GM23338 (cell line): ENCODE results near the gene BACH1. TPM values are rescaled to one million over a fixed set of nuclear protein-coding genes. Genes with fewer than 3 reads are reported as not detected.

Experiments used
- ATAC-seq: fragments of 200-7000 bp; cut with Tn5 transposase; 3 replicates; pipeline ENCODE4 v1.9.1; 2020
- DNase-seq: peaks from one replicate; pipeline ENCODE4 v3.0.0-alpha.2; 2015; ENCODE audit warnings: low spot score
- H2AFZ ChIP-seq: fragments of 200-600 bp; sonication (generic); 2 replicates; pipeline ENCODE4 v1.8.0; 2016; ENCODE audit warnings: antibody characterized with exemption, mild to moderate bottlenecking, moderate library complexity
- H3F3A ChIP-seq: fragments of 200-600 bp; sonication (generic); replicated peaks from 2 replicates; pipeline ENCODE4 v1.8.0; 2017; ENCODE audit warnings: antibody characterized with exemption, mixed run types, low read depth
- H3K27ac ChIP-seq: fragments of 200-600 bp; sonication (generic); 2 replicates; pipeline ENCODE4 v1.6.1; 2016; ENCODE audit warnings: low read depth
- H3K27me3 ChIP-seq: fragments of 200-600 bp; sonication (generic); 2 replicates; pipeline ENCODE4 v1.8.0; 2016; ENCODE audit warnings: mild to moderate bottlenecking, mixed run types, moderate library complexity; ENCODE audit not compliant: insufficient read depth
- H3K36me3 ChIP-seq: fragments of 200-600 bp; sonication (generic); 2 replicates; pipeline ENCODE4 v1.8.0; 2016; ENCODE audit warnings: mild to moderate bottlenecking; ENCODE audit not compliant: insufficient read depth
- H3K4me1 ChIP-seq: fragments of 200-600 bp; sonication (generic); 2 replicates; pipeline ENCODE4 v1.8.0; 2016; ENCODE audit warnings: mild to moderate bottlenecking, moderate library complexity; ENCODE audit not compliant: insufficient read depth
- H3K4me2 ChIP-seq: fragments of 200-600 bp; sonication (generic); 2 replicates; pipeline ENCODE4 v1.7.1; 2017; ENCODE audit warnings: mixed run types
- H3K4me3 ChIP-seq: fragments of 200-600 bp; sonication (generic); 2 replicates; pipeline ENCODE4 v1.6.1; 2016; ENCODE audit warnings: mixed run types
- H3K79me2 ChIP-seq: fragments of 200-600 bp; sonication (generic); replicated peaks from 2 replicates; pipeline ENCODE4 v1.8.0; 2017; ENCODE audit warnings: mild to moderate bottlenecking; ENCODE audit not compliant: insufficient read depth
- H3K9me2 ChIP-seq: fragments of 200-600 bp; sonication (generic); 2 replicates; pipeline ENCODE4 v1.8.0; 2017; ENCODE audit not compliant: insufficient read depth
- H4K20me1 ChIP-seq: fragments of 200-600 bp; sonication (generic); replicated peaks from 2 replicates; pipeline ENCODE4 v1.8.0; 2017; ENCODE audit warnings: mild to moderate bottlenecking; ENCODE audit not compliant: insufficient read depth
- H3K27ac Mint-ChIP-seq: 2 replicates; pipeline ENCODE4 v1.8.0; 2020; ENCODE audit warnings: inconsistent platforms, mild to moderate bottlenecking, moderate library complexity, mixed read lengths
- H3K27me3 Mint-ChIP-seq: 3 replicates; pipeline ENCODE4 v1.8.0; 2022; ENCODE audit warnings: low read depth, mild to moderate bottlenecking, moderate library complexity, mixed read lengths, inconsistent platforms; ENCODE audit not compliant: insufficient read depth, poor library complexity
- H3K36me3 Mint-ChIP-seq: 3 replicates; pipeline ENCODE4 v1.8.0; 2021; ENCODE audit warnings: low read depth, mild to moderate bottlenecking, inconsistent platforms, moderate library complexity, mixed read lengths
- H3K4me1 Mint-ChIP-seq: 3 replicates; pipeline ENCODE4 v1.8.0; 2020; ENCODE audit warnings: mild to moderate bottlenecking, inconsistent platforms, mixed read lengths
- H3K4me3 Mint-ChIP-seq: 3 replicates; pipeline ENCODE4 v1.8.0; 2021; ENCODE audit warnings: moderate library complexity, mild to moderate bottlenecking, inconsistent platforms, mixed read lengths
- H3K9me3 Mint-ChIP-seq: 3 replicates; pipeline ENCODE4 v1.8.0; 2020; ENCODE audit warnings: moderate library complexity, mild to moderate bottlenecking, inconsistent platforms, mixed read lengths
- CREB1 ChIP-seq: fragments of 250-450 bp; sonication (Bioruptor Pico); IDR thresholded peaks from 2 replicates; pipeline ENCODE4 v1.5.0; 2020; ENCODE audit warnings: low read depth, mild to moderate bottlenecking, moderate library complexity
- CTCF ChIP-seq, 2 experiments: fragments of 200-600 bp in 1 of 2; sonication (generic) in 1 of 2; conservative IDR thresholded peaks; 2 replicates each; pipeline versions ENCODE4 v1.5.1 to v1.6.1; 2016 to 2017; ENCODE audit warnings: antibody characterized with exemption in 2 of 2, low read depth in 2 of 2, mild to moderate bottlenecking in 2 of 2, moderate library complexity in 1 of 2
- EZH2 ChIP-seq: fragments of 200-600 bp; sonication (generic); IDR thresholded peaks from one replicate; pipeline ENCODE4 v1.8.0; 2017; ENCODE audit warnings: antibody characterized with exemption, mild to moderate bottlenecking, low read depth; ENCODE audit not compliant: unreplicated experiment
- EZH2phosphoT487 ChIP-seq: fragments of 200-600 bp; sonication (generic); IDR thresholded peaks from one replicate; pipeline ENCODE4 v1.8.1; 2018; ENCODE audit warnings: antibody characterized with exemption; ENCODE audit not compliant: unreplicated experiment
- JUNB ChIP-seq: IDR thresholded peaks from one replicate; pipeline ENCODE4 v1.6.1; 2016; ENCODE audit warnings: antibody characterized with exemption; ENCODE audit not compliant: unreplicated experiment
- NANOG ChIP-seq: IDR thresholded peaks from 2 replicates; pipeline ENCODE4 v1.6.1; 2016; ENCODE audit warnings: antibody characterized with exemption, borderline replicate concordance
- REST ChIP-seq: IDR thresholded peaks from one replicate; pipeline ENCODE4 v1.6.1; 2018; ENCODE audit warnings: antibody characterized with exemption; ENCODE audit not compliant: unreplicated experiment
- STAT1 ChIP-seq: IDR thresholded peaks from one replicate; pipeline ENCODE4 v1.6.1; 2016; ENCODE audit warnings: antibody characterized with exemption; ENCODE audit not compliant: unreplicated experiment
- ZNF114 ChIP-seq: fragments of 250-450 bp; sonication (Bioruptor Pico); IDR thresholded peaks from 2 replicates; pipeline ENCODE4 v1.5.0; 2020; ENCODE audit warnings: mild to moderate bottlenecking, moderate library complexity
- ZNF331 ChIP-seq: fragments of 250-450 bp; sonication (Bioruptor Pico); IDR thresholded peaks from 2 replicates; pipeline ENCODE4 v1.5.0; 2020; ENCODE audit warnings: low read depth, mild to moderate bottlenecking, moderate library complexity
- ZNF462 ChIP-seq: fragments of 250-450 bp; sonication (Bioruptor Pico); IDR thresholded peaks from 2 replicates; pipeline ENCODE4 v1.5.0; 2020; ENCODE audit warnings: mild to moderate bottlenecking, moderate library complexity
- polyA plus RNA-seq: library from polyadenylated mRNA; unstranded; fragments of >200 nt; fragmentation: Nextera tagmentation; extraction: Ambion mirVana; gene quantifications from 2 replicates; pipeline ENCODE4 v1.2.1, GENCODE V29; 2016
- total RNA-seq: library from RNA; depleted of rRNA; stranded (reverse); fragments of >200 nt; shearing (Covaris generic); gene quantifications from 2 replicates; pipeline ENCODE4 v1.2.3, GENCODE V29; 2014

The BACH1 gene
- total and polyA plus RNA-seq, 2 experiments from 2014 or later, result 18.9 to 41.2 TPM

GRCh38 chr21:29293495-29293894, 5.2 kb upstream of the BACH1 start (continued):
- TF ChIP-seq CTCF (conservative IDR thresholded peaks at IDR 0.05; ENCODE audit: low read depth in 2 of 2) (no peak), ZNF114 (CRISPR knock-in tag) (no peak), EZH2 (no peak), STAT1 (no peak)

GRCh38 chr21:29295066-29295650, 3.6 kb upstream of the BACH1 start:
- H3K4me3 Mint-ChIP-seq, result no peak overlapping the region
- H3K4me3 ChIP-seq, result no peak overlapping the region
- H4K20me1 ChIP-seq, result 0 out of 2 replicates have a peak, but pooled peaks cover 5% of the 10 kb centered on the region
- no peak overlapping the region for H3K4me2 ChIP-seq
- peaks cover 12% of the 10 kb centered on the region for H3K27me3 Mint-ChIP-seq
- H3K27me3 ChIP-seq, result peaks cover 16% of the 10 kb centered on the region
- no peak overlapping the region for H2AFZ ChIP-seq
- peaks cover 10% of the 10 kb centered on the region for H3K79me2 ChIP-seq
- no peak overlapping the region for H3K27ac ChIP-seq
- peaks cover 11% of the 10 kb centered on the region; the same call in 2 of the 3 replicates for H3K36me3 Mint-ChIP-seq
- DNase-seq, result no peak
- ATAC-seq, result no peak
- no peaks in the 10 kb centered on the region for H3F3A ChIP-seq
- H3K9me2 ChIP-seq, result peaks cover 8% of the 10 kb centered on the region
- H3K4me1 ChIP-seq, result no peaks in the 10 kb centered on the region
- peaks cover 18% of the 10 kb centered on the region for H3K9me3 Mint-ChIP-seq
- H3K4me1 Mint-ChIP-seq, result peaks cover 7% of the 10 kb centered on the region
- no peak overlapping the region for H3K27ac Mint-ChIP-seq
- H3K36me3 ChIP-seq, result no peaks in the 10 kb centered on the region
- TF ChIP-seq ZNF462 (CRISPR knock-in tag) (no peak), CTCF (conservative IDR thresholded peaks at IDR 0.05; ENCODE audit: low read depth in 2 of 2) (no peak), NANOG (no peak), REST (no peak), JUNB (no peak), ZNF331 (CRISPR knock-in tag) (no peak), ZNF114 (CRISPR knock-in tag) (no peak), EZH2phosphoT487 (no peak), STAT1 (no peak), CREB1 (CRISPR knock-in tag) (no peak)
